Measurements from ENCODE around the gene ELMO1. TPM values are rescaled to one million over a fixed set of nuclear protein-coding genes. Genes with fewer than 3 reads are reported as not detected.

ELMO1 gene
- total and polyA plus RNA-seq, 10 of the 15 experiments (the other 5 are each of a cell fraction or from before 2014, with no cell fraction given): 22.6 to 85.9 (median 56.6) TPM

GRCh38 chr7:36911788-36912187, 536.9 kb downstream of the ELMO1 start:
- H3K4me3 ChIP-seq: no peak overlapping the region
- BruUV-seq (replicated peaks): no TSS peak
- RAD21 ChIA-PET (ENCODE audit: unreplicated experiment): interaction anchor here (1.0 to 1.4 kb wide), 2 partner anchors 32 to 270 kb away, joined by 3 read pairs; no protein-coding TSS in a partner anchor
- no peak overlapping the region for H3K4me2 ChIP-seq (ENCODE audit: control insufficient read depth, insufficient read depth)
- in situ Hi-C loops (cut with MboI) (no loop called here), intact Hi-C loops (cut with micrococcal nuclease; ENCODE audit: unreplicated experiment) (no loop called here)
- H3K9ac ChIP-seq (ENCODE audit: control insufficient read depth, insufficient read depth, low read length): no peak overlapping the region
- DNase-seq (ENCODE audit: low read depth, low spot score): no peak
- no peaks in the 10 kb centered on the region for H4K20me1 ChIP-seq (ENCODE audit: control insufficient read depth, insufficient read depth)
- no peaks in the 10 kb centered on the region; a peak in 3 of 4 replicates for H3K36me3 ChIP-seq (ENCODE audit: control insufficient read depth in 2 of 2, insufficient read depth in 2 of 2, low read length in 1 of 2)
- H3K79me2 ChIP-seq (ENCODE audit: control insufficient read depth, insufficient read depth, low read length): no peaks in the 10 kb centered on the region; the same call in 1 of the 2 replicates
- H3K9me3 ChIP-seq (replicated peaks; ENCODE audit: control insufficient read depth, insufficient read depth, low read length): no peaks in the 10 kb centered on the region
- no peak for FAIRE-seq
- no peak overlapping the region for H2AFZ ChIP-seq (ENCODE audit: control insufficient read depth, low read depth, low read length)
- SMC1A ChIA-PET (ENCODE audit: uncharacterized antibody, unreplicated experiment): interaction anchor here (1.4 kb wide), 1 partner anchor 14 kb away, joined by 4 read pairs; no protein-coding TSS in a partner anchor
- POLR2A ChIA-PET: interaction anchor here (0.5 kb wide), 1 partner anchor 153 kb away, joined by 3 read pairs; no protein-coding TSS in a partner anchor
- TF ChIP-seq SMAD5 (IDR thresholded peaks at IDR 0.05; ENCODE audit: low read depth) (no peak), IKZF1 (conservative IDR thresholded peaks at IDR 0.05) (no peak), BMI1 (IDR thresholded peaks at IDR 0.05; ENCODE audit: borderline replicate concordance) (no peak), NR2C2 (IDR thresholded peaks at IDR 0.05; ENCODE audit: borderline replicate concordance, control insufficient read depth, insufficient read length, low read depth) (no peak), GATAD2B (conservative IDR thresholded peaks at IDR 0.05; ENCODE audit: low read depth) (no peak), PAX8 (IDR thresholded peaks at IDR 0.05) (no peak), IRF4 (IDR thresholded peaks at IDR 0.05; ENCODE audit: low read depth, low read length) (no peak)
- TF ChIP-seq, protein P1, sequence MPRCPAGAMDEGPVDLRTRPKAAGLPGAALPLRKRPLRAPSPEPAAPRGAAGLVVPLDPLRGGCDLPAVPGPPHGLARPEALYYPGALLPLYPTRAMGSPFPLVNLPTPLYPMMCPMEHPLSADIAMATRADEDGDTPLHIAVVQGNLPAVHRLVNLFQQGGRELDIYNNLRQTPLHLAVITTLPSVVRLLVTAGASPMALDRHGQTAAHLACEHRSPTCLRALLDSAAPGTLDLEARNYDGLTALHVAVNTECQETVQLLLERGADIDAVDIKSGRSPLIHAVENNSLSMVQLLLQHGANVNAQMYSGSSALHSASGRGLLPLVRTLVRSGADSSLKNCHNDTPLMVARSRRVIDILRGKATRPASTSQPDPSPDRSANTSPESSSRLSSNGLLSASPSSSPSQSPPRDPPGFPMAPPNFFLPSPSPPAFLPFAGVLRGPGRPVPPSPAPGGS (IDR thresholded peaks at IDR 0.05; ENCODE audit: borderline replicate concordance, insufficient read depth, low read depth, low read length, poor library complexity, severe bottlenecking): no peak
- ATAC-seq: no peak
- H3K4me1 ChIP-seq (ENCODE audit: control insufficient read depth, insufficient read depth, low read length): no peaks in the 10 kb centered on the region
- CTCF ChIA-PET: interaction anchor here (0.6 kb wide), 1 partner anchor 205 kb away, joined by 3 read pairs; no protein-coding TSS in a partner anchor
- no peaks in the 10 kb centered on the region for H3K27me3 ChIP-seq (replicated peaks in 1 of 2; ENCODE audit: control insufficient read depth in 2 of 2, insufficient read depth in 2 of 2, low read length in 1 of 2)
- no peak overlapping the region for H3K27ac ChIP-seq (ENCODE audit: control insufficient read depth, insufficient read depth)
- 97% methylated on average over 5 of the region's 5 CpGs for WGBS (ENCODE audit: insufficient coverage, insufficient replicate concordance, low lambda C conversion rate, missing lambda C conversion rate)

All from GM12878 (cell line).